NCI-H1048 (cell line): ENCODE measurements around the gene ATP2C2.

ENCODE experiments used
- DNase-seq: peaks from one replicate; lab custom pipeline; 2025; lab: John Stamatoyannopoulos, UW

ATP2C2 gene

GRCh38 chr16:84497418-84498222 lies 129.3 kb downstream of the ATP2C2 start:
- no peak for DNase-seq

DNA sequence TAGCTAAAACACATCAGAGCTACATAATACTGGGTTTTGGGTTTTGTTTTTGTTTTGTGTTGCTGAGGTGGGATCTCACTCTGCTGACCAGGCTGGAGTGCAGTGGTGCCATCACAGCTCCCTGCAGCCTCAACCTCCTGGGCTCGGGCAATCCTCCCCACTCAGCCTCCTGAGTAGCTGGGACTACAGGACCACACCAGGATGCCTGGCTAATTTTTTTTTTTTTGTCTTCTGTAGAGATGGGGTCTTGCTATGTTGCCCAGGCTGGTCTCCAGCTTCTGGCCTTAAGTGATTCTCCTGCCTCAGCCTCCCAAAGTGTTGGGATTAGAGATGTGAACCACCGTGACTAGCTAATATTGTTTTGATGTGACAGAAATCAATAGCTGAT lies 129.9 kb downstream of the ATP2C2 start:
- no peak for DNase-seq

DNA sequence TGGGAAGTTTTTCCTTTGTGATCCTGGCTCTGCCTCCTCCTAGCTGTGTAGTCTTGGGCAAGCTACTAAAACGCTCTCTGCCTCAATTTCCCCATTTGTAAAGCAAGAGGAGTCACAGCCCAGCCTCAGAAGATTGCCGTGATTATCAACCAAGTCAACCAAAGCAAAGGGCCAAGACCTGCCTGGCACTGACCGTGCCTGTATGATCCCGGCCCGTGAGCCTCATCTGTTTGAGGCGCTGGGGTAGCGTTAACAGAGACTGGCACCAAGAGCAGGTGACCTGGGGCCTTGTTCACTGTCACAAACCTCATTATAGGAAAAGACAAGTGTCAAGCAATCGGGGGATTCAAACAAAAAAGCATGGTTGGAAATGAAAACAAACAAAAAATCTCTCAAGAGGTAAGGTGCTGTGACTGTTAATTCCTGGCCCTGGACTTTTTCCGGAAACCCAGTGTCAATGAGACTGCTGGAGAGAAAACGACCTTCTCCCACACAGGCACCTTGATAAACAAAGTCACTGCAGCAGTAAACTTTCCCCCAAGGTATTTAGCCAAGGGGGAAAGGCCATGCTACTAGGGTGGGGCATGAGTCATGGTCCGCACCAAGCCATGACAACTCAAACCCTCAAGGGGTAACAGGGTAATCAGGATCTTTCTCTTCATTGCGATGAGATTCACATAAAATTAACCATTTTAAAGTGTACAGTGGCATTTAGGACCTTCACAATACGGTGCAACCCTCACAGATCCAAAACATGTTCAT lies 130.7 kb downstream of the ATP2C2 start:
- no peak for DNase-seq

DNA sequence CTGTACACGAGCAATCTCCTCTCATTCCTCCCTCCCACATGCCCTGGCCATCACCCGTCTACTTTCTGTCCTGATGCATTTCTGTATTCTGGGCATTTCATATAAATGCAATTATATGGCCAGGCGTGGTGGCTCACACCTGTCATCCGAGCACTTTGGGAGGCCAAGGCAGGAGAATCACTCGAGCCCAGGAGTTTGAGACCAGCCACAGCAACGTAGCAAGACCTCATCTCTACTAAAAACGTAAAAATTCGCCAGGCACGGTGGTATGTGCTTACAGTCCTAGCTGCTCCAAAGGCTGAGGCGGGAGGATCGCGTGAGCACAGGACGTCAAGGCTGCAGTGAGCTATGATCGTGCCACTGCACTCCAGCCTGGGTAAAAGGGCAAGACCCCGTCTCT lies 131.3 kb downstream of the ATP2C2 start:
- no peak for DNase-seq

DNA sequence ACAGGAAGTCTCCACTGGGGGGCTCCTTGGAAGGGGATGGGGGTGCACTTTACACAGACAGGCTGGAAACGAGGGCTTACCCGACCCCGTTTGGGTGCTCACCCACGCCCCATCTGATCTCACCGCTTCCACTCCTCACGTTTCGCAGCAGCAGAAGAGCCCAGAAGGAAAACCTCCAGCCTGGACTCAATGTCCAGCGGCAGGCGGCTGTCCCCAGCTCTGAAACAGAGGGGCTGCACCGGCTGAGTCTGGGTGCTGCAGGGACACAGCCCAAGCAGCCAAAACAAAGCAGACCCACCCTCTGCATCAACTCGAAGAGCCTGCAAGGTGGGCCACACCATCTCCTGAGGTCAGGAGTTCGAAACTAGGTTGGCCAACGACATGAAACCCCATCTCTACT lies 132.2 kb downstream of the ATP2C2 start:
- DNase-seq, result no peak

DNA sequence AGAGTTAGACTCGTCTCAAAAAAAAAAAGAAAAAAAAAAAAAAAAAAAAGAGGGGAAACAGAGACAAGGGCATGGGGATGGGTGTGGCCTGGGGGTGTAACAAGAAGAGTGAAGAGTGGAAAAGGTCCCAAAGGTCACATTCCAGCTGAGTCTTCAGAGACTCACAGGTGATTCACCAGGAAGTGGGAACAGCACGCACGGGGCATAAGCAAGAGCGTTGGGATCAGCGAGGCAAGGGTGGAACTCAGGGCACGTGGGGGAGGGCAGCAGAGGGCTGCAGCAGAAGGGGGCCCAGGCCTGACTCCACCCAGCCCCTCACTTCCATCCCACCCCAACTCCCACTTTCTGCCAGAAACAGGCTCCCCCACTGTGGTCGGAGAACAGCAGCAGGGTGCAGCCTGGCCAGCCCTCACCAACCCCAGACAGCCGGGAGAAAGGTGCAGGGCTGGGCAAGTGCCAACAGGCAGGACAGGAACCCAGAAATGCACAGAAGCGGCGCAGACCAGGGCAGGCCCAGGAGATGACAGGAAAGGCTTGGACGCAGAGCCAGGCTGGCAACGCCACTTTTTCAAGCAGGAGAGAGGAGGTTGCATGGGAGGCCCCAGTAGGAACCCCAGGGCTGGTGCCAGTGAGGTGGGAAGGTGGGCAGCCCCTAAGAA lies 132.9 kb downstream of the ATP2C2 start:
- DNase-seq, result no peak

- no peak for DNase-seq
Observed at GRCh38 chr16:84502075-84502474, 133.7 kb downstream of the ATP2C2 start.

DNA sequence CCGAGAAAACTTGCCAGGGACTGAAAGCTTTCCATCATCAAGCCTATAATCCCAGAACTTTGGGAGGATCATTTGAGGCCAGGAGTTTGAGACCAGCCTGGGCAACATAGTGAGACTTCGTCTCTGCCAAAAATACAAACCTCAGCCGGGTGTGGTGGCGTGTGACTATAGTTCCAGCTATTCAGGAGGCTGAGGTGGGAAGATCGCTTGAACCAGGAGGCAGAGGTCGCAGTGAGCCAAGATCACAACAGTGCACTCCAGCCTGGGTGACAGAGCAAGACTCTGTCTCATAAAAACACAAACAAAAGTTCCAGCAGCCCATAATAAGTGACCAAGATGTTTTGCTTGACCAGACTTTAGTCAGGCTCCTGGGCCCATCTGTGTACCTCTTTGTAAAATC lies 134.2 kb downstream of the ATP2C2 start:
- DNase-seq, result no peak

DNA sequence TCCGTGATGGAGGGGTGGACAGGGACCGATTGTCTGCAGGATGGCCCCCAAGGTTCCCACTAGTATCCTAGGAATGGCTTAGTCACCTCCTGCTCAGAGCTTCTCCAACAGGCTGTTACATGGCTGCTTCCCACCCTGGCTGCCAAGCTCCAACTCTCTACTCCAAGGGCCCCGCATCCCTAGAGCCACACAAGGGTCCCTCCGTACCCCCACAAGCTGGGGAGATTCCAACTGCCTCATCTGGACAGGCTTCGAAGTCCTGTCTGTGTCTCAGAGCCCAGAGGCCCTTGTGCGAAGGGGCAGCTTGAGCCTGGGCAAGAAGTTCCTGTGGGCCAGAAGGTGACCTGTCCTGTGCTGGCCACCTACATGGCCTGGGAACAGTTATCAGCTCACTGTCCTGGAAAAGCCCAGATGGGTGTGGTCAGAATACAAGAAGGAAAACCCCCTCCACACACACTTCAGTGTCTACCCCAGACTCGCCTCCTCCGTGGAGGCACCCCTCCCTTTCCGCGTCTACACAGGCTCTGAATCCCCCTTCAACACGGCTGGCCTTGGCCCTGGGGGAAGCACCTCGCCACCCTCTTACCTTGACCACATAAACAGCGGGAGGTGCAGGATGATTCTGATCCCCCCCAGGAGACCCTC lies 135.5 kb downstream of the ATP2C2 start:
- DNase-seq, result no peak

GRCh38 chr16:84504420-84505248 lies 136.3 kb downstream of the ATP2C2 start, which contains the start of gene MEAK7:
Gene MEAK7 (minus strand): TSS chr16:84504659. CDS start chr16:84498086, 6,573 bp downstream.
- peak; percentile 84 for DNase-seq

DNA sequence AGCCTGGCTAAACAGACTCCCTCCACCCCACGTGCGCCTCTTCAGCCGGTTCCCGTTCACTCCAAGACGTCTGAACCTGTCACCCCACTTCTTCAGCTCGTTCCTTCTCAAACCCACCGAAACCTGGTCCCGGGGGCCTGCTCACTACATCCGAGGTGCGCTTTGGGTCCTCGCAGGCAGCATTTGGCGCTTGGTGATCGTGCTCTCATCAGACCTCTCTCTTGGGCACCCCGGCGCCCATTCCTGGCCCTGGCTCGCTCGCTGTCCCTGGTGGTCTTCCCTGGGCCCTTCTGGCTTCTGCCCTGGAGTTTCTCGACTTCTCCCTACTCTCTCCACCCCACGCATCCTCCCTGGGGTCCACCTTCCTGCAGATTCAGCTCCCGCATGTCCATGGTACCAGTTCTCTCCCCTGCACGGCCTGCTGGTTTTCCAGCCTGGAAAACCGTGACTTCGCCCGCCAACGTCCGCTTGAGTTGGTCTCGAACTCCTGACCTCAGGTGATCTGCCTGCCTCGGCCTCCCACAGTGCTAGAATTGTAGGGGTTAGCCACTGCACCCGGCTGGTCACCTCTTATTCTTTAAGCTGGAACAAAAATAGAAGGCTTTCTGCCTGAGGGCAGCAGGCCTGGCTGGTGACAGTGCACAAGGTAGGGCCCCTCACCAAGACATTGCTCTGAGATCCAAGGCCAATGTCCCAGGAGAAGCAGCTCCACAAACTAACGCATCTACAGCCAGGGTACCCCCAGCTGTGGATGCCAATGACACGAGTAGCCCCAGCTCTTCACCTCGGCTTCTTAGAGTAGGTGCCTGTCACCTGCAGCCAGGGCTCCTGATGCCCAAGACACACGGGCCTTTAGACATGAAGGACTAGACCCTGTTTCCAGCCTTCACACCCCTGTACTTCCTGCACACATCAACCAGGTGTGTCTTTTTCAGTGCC lies 137.2 kb downstream of the ATP2C2 start:
- no peak for DNase-seq

GRCh38 chr16:84507011-84507982 lies 139.0 kb downstream of the ATP2C2 start:
- DNase-seq, result no peak

DNA sequence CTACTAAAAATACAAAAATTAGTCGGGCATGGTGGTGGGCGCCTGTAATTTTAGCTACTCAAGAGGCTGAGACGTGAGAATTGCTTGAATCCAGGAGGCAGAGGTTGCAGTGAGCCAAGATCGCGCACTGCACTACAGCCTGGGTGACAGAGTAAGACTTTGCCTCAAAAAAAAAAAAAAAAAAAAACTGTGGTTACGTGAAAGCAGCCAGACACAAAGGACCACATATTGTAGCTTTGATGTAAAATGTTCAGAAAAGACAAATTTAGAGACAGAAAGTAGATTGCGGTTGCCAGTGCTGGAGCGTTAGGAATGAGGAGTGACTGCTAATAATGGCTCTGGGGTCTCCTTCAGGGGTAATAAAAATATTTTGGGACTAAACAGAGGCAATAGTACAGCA lies 140.2 kb downstream of the ATP2C2 start:
- no peak for DNase-seq

- no peak for DNase-seq
Observed at GRCh38 chr16:84509032-84509950, 141.0 kb downstream of the ATP2C2 start.

- no peak for DNase-seq
Observed at GRCh38 chr16:84511180-84511800, 143.0 kb downstream of the ATP2C2 start.

DNA sequence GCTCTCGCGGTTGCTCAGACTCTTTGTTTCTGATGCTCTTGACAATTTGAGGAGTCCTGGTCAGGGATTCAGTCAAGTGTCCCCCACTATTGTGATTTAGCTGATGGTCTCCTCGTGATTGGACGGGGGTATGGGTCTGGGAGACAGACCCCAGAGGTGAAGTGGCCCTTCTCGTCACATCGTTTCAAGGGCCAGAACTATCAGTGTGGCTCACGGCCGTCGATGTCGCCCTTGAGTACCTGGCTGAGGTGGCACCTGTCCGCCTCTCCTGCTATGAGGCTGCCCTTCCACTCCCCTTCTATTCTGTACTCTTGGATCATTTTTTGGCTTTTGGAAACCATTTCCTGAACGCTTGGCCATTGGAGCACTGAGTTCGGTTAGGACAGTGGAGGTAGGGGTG lies 143.5 kb downstream of the ATP2C2 start:
- DNase-seq, result no peak

DNA sequence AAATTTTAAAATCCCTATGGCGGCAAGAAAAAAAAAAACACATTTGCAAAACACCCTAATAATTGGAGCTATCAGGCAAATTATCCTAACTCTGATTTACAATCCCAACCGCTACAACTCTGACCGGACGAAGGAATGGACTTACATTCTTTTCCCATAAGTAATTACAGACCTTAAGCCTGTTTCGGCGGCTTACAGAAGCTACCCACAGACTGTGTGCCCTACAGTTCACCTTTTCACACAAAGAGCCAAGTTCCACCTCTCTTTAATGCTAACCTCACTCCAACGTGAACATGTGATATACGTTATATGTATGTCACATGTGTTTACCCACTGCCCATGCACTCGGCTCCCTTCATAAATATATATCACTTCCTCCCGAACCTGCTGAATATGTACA lies 144.8 kb downstream of the ATP2C2 start:
- no peak for DNase-seq

- no peak for DNase-seq
Observed at GRCh38 chr16:84513666-84514065, 145.3 kb downstream of the ATP2C2 start.
